B cell (primary cell): ENCODE data around the gene ZBTB12. TPM values are rescaled to one million over a fixed set of nuclear protein-coding genes. Genes with fewer than 3 reads are reported as not detected.

Source experiments
- ATAC-seq: fragments of 200-7000 bp; cut with Tn5 transposase; one replicate; pipeline ENCODE4 v1.10.0; 2021; ENCODE audit warnings: low read depth, mild to moderate bottlenecking, moderate number of reproducible peaks, moderate library complexity
- CTCF ChIA-PET: fragments of 350-600 bp; sonication (Branson Sonifier 250); formaldehyde crosslinking; loops from one replicate; lab custom pipeline; 2021; ENCODE audit warnings: antibody characterized with exemption, inconsistent platforms; lab: Charles Lee
- POLR2A ChIA-PET: fragments of 350-600 bp; sonication (Branson Sonifier 250); formaldehyde crosslinking; loops from one replicate; lab custom pipeline; 2021; ENCODE audit warnings: antibody characterized with exemption; lab: Charles Lee
- DNase-seq: peaks from one replicate; pipeline ENCODE4 v3.0.0; 2013
- H2AFZ ChIP-seq: 2 replicates; pipeline ENCODE4 v1.6.1; 2012; ENCODE audit warnings: mild to moderate bottlenecking, low read depth, low read length; ENCODE audit not compliant: insufficient read depth, poor library complexity, severe bottlenecking
- H3K27ac ChIP-seq, 2 donors: 1 replicate in 1 of 2; 2 replicates in 1 of 2; pipeline ENCODE4 v1.5.1; 2012 to 2013; ENCODE audit warnings: low read length in 2 of 2, mild to moderate bottlenecking in 2 of 2, moderate library complexity in 1 of 2
- H3K27me3 ChIP-seq, 4 experiments: fragments of 200-600 bp in 1 of 4; sonication (generic) in 1 of 4; replicated peaks in 1 of 4; 1 replicate in 2 of 4; 2 replicates in 2 of 4; pipeline versions ENCODE4 v1.6.1 to v1.7.0; 2013 to 2016; ENCODE audit warnings: low read length in 3 of 4, mild to moderate bottlenecking in 2 of 4, mixed read lengths in 1 of 4, moderate library complexity in 1 of 4; ENCODE audit not compliant: insufficient read depth in 4 of 4, control insufficient read depth in 3 of 4; ENCODE audit errors: control extremely low read depth in 1 of 4
- H3K36me3 ChIP-seq, 2 experiments: replicated peaks in 1 of 2; 1 replicate in 1 of 2; 2 replicates in 1 of 2; pipeline versions ENCODE4 v1.6.1 to v1.7.1; 2013; ENCODE audit warnings: low read length in 1 of 2; ENCODE audit not compliant: insufficient read depth in 2 of 2, control insufficient read depth in 1 of 2; ENCODE audit errors: control extremely low read depth in 1 of 2, extremely low read depth in 1 of 2
- H3K4me1 ChIP-seq, 2 donors: fragments of 200-600 bp in 1 of 2; sonication (generic) in 1 of 2; 1 replicate in 1 of 2; 2 replicates in 1 of 2; pipeline versions ENCODE4 v1.5.1 to v1.6.1; 2013 to 2017; ENCODE audit warnings: low read length in 2 of 2; ENCODE audit not compliant: control insufficient read depth in 2 of 2, insufficient read depth in 2 of 2
- H3K4me2 ChIP-seq: replicated peaks from 2 replicates; pipeline ENCODE3; 2012; ENCODE audit warnings: mild to moderate bottlenecking, low read depth, low read length; ENCODE audit not compliant: poor library complexity, severe bottlenecking
- H3K4me3 ChIP-seq, 5 experiments: fragments of 200-600 bp in 1 of 5; sonication (generic) in 1 of 5; 1 replicate in 3 of 5; 2 replicates in 2 of 5; pipeline versions ENCODE4 v1.5.1 to v1.7.0; 2011 to 2016; ENCODE audit warnings: low read length in 4 of 5, mild to moderate bottlenecking in 4 of 5, low read depth in 2 of 5, control low read depth in 1 of 5, moderate library complexity in 1 of 5; ENCODE audit not compliant: insufficient read depth in 1 of 5; ENCODE audit errors: control extremely low read depth in 1 of 5, extremely low read depth in 1 of 5
- H3K79me2 ChIP-seq: fragments of 200-600 bp; sonication (generic); one replicate; pipeline ENCODE4 v1.6.0; 2016; ENCODE audit warnings: low read length; ENCODE audit not compliant: control insufficient read depth, insufficient read depth
- H3K9ac ChIP-seq: fragments of 200-600 bp; sonication (generic); 2 replicates; pipeline ENCODE4 v1.6.1; 2017; ENCODE audit warnings: mild to moderate bottlenecking, low read length, moderate library complexity
- H3K9me3 ChIP-seq, 3 donors: one replicate each; pipeline versions ENCODE4 v1.6.1 to v1.7.1; 2013; ENCODE audit warnings: low read length in 2 of 3; ENCODE audit not compliant: control insufficient read depth in 2 of 3, insufficient read depth in 1 of 3; ENCODE audit errors: control extremely low read depth in 1 of 3
- H4K20me1 ChIP-seq: 2 replicates; pipeline ENCODE4 v1.6.0; 2012; ENCODE audit warnings: mild to moderate bottlenecking, low read length; ENCODE audit not compliant: insufficient read depth, control insufficient read depth, poor library complexity, severe bottlenecking
- H3K27ac Mint-ChIP-seq: one replicate; pipeline ENCODE4 v1.8.0; 2021; ENCODE audit warnings: mixed read lengths
- H3K27me3 Mint-ChIP-seq: one replicate; pipeline ENCODE4 v1.8.0; 2021; ENCODE audit warnings: mixed read lengths
- H3K4me1 Mint-ChIP-seq: one replicate; pipeline ENCODE4 v1.8.0; 2021; ENCODE audit warnings: mixed read lengths
- H3K4me3 Mint-ChIP-seq: one replicate; pipeline ENCODE4 v1.8.0; 2021; ENCODE audit warnings: mixed read lengths
- H3K9me3 Mint-ChIP-seq: one replicate; pipeline ENCODE4 v1.8.0; 2022; ENCODE audit warnings: mixed read lengths; ENCODE audit not compliant: insufficient read depth
- CTCF ChIP-seq: fragments of 200-600 bp; IDR thresholded peaks from one replicate; pipeline ENCODE4 v1.8.0; 2022; ENCODE audit warnings: antibody characterized with exemption, mild to moderate bottlenecking
- EZH2 ChIP-seq: IDR thresholded peaks from 2 replicates; pipeline ENCODE4 v1.6.1; 2012; ENCODE audit warnings: borderline replicate concordance, low read depth, mild to moderate bottlenecking, moderate library complexity, low read length; ENCODE audit not compliant: insufficient read depth, poor library complexity, severe bottlenecking
- WGBS: methylation state at CpG from one replicate; pipeline ENCODE4 v1.1.5; 2013; ENCODE audit warnings: missing lambda C conversion rate; ENCODE audit not compliant: insufficient coverage; 5-methylcytosine and 5-hydroxymethylcytosine counted together
- intact Hi-C: fragments of 100-400 bp; cut with micrococcal nuclease; formaldehyde crosslinking; loops from one replicate; pipeline ENCODE4 v1.10.0; 2022
- polyA plus RNA-seq: library from polyadenylated mRNA; depleted of rRNA; stranded (reverse); fragments of >200 nt; gene quantifications from 2 replicates; pipeline ENCODE4 v1.2.3, GENCODE V29; 2012
- total RNA-seq, 2 donors: library from RNA; stranded (reverse); fragments of 120-200 nt in 1 of 2; gene quantifications; 1 replicate in 1 of 2; 2 replicates in 1 of 2; pipeline versions ENCODE4 v1.2.3 to v1.2.4, GENCODE V29; 2013 to 2022

The ZBTB12 gene
- total and polyA plus RNA-seq, 2 donors (not counting 1 experiment from before 2014, with no cell fraction given): 1.4 to 8.9 TPM

- Mint-ChIP-seq H3K4me1 (no peaks in the 10 kb centered on the region), H3K27me3 (peaks cover 17% of the 10 kb centered on the region), H3K9me3 (no peaks in the 10 kb centered on the region), H3K4me3 (no peak overlapping the region), H3K27ac (no peak overlapping the region)
- peaks cover 0 to 26% (median 5%) of the 10 kb centered on the region in 4 experiments for H3K27me3 ChIP-seq
- POLR2A ChIA-PET: no interaction called here
- ATAC-seq (no peak), DNase-seq (no peak)
- WGBS: 92% methylated on average over 22 of the region's 24 CpGs
- H3K4me2 ChIP-seq: no peak overlapping the region
- no peaks in the 10 kb centered on the region for H3K79me2 ChIP-seq
- H3K27ac ChIP-seq: no peak overlapping the region
- no peak overlapping the region for H2AFZ ChIP-seq
- no peak for TF ChIP-seq EZH2
- TF ChIP-seq CTCF: no peak
- H3K9ac ChIP-seq: no peak overlapping the region
- H4K20me1 ChIP-seq: no peaks in the 10 kb centered on the region
- H3K9me3 ChIP-seq: no peaks in the 10 kb centered on the region
- intact Hi-C loops: no loop called here
- peaks cover 0 to 12% of the 10 kb centered on the region in 2 experiments for H3K36me3 ChIP-seq
- CTCF ChIA-PET: no interaction called here
- no peak overlapping the region for H3K4me3 ChIP-seq
- H3K4me1 ChIP-seq: no peaks in the 10 kb centered on the region
Measured at GRCh38 chr6:31947070-31947675, 45.3 kb upstream of the ZBTB12 start.

DNA sequence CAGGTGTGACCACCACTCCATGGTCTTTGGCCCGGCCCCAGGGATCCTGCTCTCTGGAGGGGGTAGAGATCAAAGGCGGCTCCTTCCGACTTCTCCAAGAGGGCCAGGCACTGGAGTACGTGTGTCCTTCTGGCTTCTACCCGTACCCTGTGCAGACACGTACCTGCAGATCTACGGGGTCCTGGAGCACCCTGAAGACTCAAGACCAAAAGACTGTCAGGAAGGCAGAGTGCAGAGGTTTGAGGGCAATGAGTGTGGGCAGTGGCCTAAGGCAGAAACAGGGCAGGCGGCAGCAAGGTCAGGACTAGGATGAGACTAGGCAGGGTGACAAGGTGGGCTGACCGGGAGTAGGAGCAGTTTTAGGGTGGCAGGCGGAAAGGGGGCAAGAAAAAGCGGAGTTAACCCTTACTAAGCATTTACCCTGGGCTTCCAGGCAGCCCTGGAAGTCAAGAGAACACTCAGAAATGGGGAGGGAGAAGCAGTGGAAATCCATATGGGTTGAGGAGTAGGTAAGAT, 44.5 kb upstream of the ZBTB12 start:
- H3K36me3 ChIP-seq: peaks cover 0 to 5% of the 10 kb centered on the region in 2 experiments
- no peak overlapping the region for H3K4me2 ChIP-seq
- intact Hi-C loops: no loop called here
- no peak overlapping the region for H3K27ac ChIP-seq
- Mint-ChIP-seq H3K27me3 (peaks cover 18% of the 10 kb centered on the region), H3K9me3 (no peaks in the 10 kb centered on the region), H3K27ac (no peak overlapping the region), H3K4me3 (no peak overlapping the region), H3K4me1 (no peaks in the 10 kb centered on the region)
- ATAC-seq: no peak
- no peak for TF ChIP-seq CTCF
- no peak for TF ChIP-seq EZH2
- 86% methylated on average over 7 of the region's 11 CpGs for WGBS
- ChIA-PET POLR2A (no interaction called here), CTCF (no interaction called here)
- no peak overlapping the region for H2AFZ ChIP-seq
- H3K4me3 ChIP-seq: no peak overlapping the region
- H3K79me2 ChIP-seq: no peaks in the 10 kb centered on the region
- H3K9ac ChIP-seq: no peak overlapping the region
- H3K27me3 ChIP-seq: peaks cover 0 to 26% (median 5%) of the 10 kb centered on the region in 4 experiments
- no peaks in the 10 kb centered on the region for H3K9me3 ChIP-seq
- H4K20me1 ChIP-seq: no peaks in the 10 kb centered on the region
- no peaks in the 10 kb centered on the region for H3K4me1 ChIP-seq
- DNase-seq: no peak
